Fibroblast of pulmonary artery (primary cell): Measurements from ENCODE around the gene CCDC13.

Experiments
- DNase-seq: peaks from one replicate; pipeline ENCODE4 v3.0.0-alpha.2; 2010; ENCODE audit warnings: low read depth
- H3K4me3 ChIP-seq: replicated peaks from 2 replicates; pipeline ENCODE4 v1.5.1; 2011; ENCODE audit warnings: low read depth, mild to moderate bottlenecking, control low read depth, low read length, moderate library complexity
- TF ChIP-seq, protein P1 (sequence below): IDR thresholded peaks from 2 replicates; pipeline ENCODE4 v1.5.1; 2011; ENCODE audit warnings: mild to moderate bottlenecking, control low read depth, low read length, inconsistent platforms; ENCODE audit errors: missing control alignments

The CCDC13 gene

DNA sequence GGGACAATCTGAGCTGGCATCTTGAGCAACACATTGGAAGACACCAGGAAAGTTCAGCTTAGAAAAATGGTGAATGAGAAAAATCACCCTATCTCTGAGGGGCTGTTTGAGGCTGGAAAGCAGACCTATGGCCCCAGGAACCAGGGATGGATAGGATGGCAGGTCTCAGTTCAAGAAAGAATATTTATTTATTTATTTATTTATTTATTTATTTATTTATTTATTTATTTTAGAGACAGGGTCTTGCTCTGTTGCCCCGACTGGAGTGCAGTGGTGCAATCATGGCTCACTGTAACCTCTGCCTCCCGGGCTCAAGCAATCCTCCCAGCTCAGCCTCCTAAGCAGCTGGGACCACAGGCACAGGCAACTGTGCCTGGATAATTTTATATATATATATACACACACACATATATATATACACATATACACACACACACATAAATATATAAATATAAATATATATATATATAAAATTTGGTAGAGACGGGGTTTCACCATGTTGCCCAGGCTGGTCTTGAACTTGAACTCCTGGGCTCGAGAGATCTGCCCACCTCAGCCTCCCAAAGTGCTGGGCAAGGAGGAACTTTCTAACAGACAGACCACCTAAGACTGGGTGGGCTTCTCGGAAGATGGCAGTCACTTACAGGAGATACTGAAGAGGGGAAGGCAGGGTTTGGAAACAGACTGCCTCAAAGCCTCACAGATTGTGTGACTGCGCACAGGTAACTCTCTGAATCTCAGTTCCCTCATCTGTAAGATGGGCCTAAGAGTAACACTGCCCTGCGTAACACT lies 29.7 kb downstream of the CCDC13 start:
- DNase-seq: no peak
- no peak overlapping the region for H3K4me3 ChIP-seq
- TF ChIP-seq, protein P1, sequence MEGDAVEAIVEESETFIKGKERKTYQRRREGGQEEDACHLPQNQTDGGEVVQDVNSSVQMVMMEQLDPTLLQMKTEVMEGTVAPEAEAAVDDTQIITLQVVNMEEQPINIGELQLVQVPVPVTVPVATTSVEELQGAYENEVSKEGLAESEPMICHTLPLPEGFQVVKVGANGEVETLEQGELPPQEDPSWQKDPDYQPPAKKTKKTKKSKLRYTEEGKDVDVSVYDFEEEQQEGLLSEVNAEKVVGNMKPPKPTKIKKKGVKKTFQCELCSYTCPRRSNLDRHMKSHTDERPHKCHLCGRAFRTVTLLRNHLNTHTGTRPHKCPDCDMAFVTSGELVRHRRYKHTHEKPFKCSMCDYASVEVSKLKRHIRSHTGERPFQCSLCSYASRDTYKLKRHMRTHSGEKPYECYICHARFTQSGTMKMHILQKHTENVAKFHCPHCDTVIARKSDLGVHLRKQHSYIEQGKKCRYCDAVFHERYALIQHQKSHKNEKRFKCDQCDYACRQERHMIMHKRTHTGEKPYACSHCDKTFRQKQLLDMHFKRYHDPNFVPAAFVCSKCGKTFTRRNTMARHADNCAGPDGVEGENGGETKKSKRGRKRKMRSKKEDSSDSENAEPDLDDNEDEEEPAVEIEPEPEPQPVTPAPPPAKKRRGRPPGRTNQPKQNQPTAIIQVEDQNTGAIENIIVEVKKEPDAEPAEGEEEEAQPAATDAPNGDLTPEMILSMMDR: no peak

DNA sequence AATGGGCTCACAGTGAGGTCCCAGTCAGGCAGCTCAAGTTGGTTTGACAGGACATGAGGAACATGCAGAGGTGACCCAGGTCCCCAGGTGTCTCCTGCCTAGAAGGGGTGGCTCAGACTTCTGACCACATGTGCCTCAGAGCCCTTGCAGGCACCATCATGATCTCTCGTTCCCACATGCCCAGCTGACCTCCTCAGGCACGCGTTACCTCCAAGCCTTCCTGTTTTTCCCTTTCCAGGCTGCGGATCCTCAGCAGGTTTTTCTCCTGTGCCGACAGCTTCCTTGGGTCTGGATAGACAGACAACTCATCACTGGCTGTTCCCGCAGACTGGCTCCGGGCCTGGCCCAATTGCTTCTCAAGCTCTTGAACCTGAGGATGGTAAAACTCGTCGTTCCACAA lies 30.4 kb downstream of the CCDC13 start:
- no peak for DNase-seq

GRCh38 chr3:42742259-42742658 lies 30.8 kb downstream of the CCDC13 start:
- no peak for DNase-seq
- TF ChIP-seq, protein P1: no peak
- no peak overlapping the region for H3K4me3 ChIP-seq

More for the DNA sequence above, 30.4 kb downstream of the CCDC13 start:
- TF ChIP-seq, protein P1: no peak
- no peak overlapping the region for H3K4me3 ChIP-seq

GRCh38 chr3:42741796-42742195 lies 31.3 kb downstream of the CCDC13 start:
- TF ChIP-seq, protein P1: no peak
- no peak for DNase-seq
- no peak overlapping the region for H3K4me3 ChIP-seq

GRCh38 chr3:42739401-42740158 lies 33.5 kb downstream of the CCDC13 start:
- no peak overlapping the region for H3K4me3 ChIP-seq
- TF ChIP-seq, protein P1: no peak
- no peak for DNase-seq

GRCh38 chr3:42736531-42736930 lies 36.5 kb downstream of the CCDC13 start:
- TF ChIP-seq, protein P1: no peak
- no peak for DNase-seq
- no peak overlapping the region for H3K4me3 ChIP-seq
